DMS53 treated with DMSO at 0.1 percent for 48 hours (cell line): ENCODE data around the gene CNBD2.
"Not testable (repeated sequence)": the region's sequence is repeated elsewhere in the genome, so short reads cannot be mapped to it uniquely, and the experiment has no call there.

ENCODE experiments used
- DNase-seq: peaks from one replicate; lab custom pipeline; 2025; ENCODE audit not compliant: unreplicated experiment; lab: John Stamatoyannopoulos, UW

Gene CNBD2

GRCh38 chr20:35967979-35968640, at the start of gene CNBD2:
TSS of gene CNBD2 (plus strand) at chr20:35968590. CDS start at chr20:35968763, 173 bp downstream.
- no peak for DNase-seq

GRCh38 chr20:35920523-35920922, 47.9 kb upstream of the CNBD2 start:
- DNase-seq = no peak

DNA sequence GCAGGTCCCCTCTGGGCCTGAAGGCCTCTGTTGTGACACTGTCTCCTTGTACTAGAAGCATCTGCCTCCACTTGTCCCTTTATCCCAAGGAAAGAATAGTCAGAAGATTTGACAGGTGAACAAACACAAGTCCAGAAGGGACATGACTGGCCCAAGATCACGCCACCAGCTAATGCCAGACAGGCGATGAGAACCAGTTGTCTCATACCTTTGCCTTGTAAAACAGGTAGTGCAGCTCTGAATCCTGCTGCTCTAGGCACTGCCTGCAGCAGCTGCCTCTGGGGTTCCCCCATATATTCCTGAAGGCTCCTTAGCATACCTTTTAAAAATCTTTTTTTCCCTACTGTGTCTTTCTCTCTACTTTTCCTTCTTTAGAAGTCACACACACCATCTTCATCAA, 39.1 kb upstream of the CNBD2 start:
- no peak for DNase-seq

- no peak for DNase-seq
Measured at GRCh38 chr20:35934050-35934449, 34.3 kb upstream of the CNBD2 start.

GRCh38 chr20:35939264-35939663, 29.1 kb upstream of the CNBD2 start:
- DNase-seq = no peak

DNA sequence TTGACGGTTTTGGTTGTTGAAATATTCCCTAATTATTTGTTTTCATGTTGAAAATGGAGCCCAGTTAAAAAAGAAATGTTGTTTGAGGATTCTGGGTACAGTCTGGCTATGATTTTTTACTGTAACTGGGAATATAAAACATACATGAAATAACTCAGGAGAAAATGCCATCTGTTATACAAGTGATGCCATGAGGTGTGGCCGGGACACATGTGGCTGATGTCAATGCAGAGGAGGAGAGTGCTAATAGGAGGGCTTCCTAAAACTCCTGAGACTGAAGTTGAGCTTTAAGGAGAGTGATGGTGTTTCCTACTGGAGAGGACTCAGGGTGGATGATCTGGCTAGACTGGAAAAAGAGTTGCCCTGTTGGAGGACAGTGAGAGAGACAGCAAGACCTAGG, 26.8 kb upstream of the CNBD2 start:
- no peak for DNase-seq

GRCh38 chr20:35942243-35942642, 26.1 kb upstream of the CNBD2 start:
- no peak for DNase-seq

GRCh38 chr20:35947489-35947888, 20.9 kb upstream of the CNBD2 start:
- DNase-seq = no peak

DNA sequence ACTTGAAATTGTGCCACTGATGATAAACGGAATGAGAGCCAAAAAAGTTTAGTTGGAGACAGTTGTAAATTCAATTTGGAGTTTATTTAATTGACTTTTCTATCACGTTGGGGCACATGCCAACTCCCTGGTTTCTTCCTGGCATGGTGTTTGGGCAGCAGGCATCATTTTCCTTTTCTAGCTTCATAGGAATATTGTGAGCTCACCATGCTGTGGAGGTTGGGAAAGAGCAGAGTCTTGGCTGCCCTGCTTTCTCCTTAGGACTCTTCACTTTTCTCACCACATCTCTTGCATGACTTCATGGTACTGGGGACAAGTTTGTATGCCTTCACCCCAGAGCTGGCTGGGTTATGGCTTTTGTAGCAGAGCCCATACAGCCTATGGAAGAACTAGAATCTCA, 20.5 kb upstream of the CNBD2 start:
- no peak for DNase-seq

DNA sequence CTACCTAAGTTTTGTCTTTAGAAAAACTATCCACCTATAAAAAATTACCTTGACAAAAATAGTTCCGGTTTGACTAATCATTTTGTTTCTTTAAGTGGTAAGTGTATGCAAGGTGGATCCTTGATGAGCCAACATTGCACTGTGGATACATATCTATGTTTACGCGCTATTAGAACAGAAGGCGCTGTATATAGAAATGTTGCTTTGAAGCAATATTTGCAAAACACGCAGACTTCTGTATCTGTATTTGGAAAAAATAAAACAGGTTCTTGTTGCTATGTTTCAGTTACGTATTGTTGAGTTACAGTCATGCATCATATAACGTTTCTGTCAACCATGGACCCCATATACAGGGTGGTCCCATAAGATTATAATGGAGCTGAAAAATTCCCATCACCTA, 18.3 kb upstream of the CNBD2 start:
- DNase-seq = no peak

GRCh38 chr20:35952080-35952479, 16.3 kb upstream of the CNBD2 start:
- DNase-seq = not testable (repeated sequence)

DNA sequence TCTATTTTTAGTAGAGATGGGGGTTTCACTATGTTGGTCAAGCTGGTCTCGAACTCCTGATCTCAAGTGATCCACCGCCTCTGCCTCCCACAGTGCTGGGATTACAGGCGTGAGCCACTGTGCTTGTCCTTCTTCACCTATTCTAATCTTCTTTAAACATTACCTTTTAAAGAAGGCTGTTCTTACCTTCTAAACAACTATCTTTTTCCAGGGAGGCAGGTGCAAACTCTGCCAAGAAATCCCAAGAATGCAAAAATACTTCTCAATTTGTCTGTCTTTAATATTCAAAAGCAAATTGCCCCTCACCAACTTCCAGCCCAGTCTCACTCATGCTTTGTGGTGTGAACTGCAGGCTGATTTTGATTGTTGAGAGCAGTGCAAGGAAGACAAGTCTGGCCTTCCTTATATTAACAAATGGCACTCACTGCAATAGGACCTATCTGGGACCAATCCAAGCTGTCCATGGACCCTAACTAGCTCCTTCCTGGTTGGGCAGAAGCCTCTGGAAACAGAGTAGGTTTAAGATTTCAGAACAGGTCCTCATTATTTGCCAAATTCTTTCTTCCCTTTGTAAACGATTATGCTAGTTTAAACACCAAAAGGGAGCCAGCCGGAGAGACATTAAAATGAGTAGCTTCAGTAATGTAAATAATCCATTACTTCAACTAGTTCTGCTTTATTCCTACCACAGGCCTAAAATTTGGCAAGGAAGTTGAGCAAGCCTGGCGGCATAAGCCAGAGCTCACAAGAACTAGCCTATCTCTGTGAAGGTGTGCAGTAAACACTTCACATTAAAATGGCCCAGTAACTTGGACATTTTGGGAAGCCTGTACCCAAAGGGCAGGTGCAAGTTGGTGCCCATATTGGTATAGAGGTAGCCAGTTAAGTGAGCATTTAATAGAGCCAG, 15.7 kb upstream of the CNBD2 start:
- DNase-seq = peak; percentile 13

- DNase-seq = peak; percentile 21
Measured at GRCh38 chr20:35953387-35954199, 14.8 kb upstream of the CNBD2 start.

DNA sequence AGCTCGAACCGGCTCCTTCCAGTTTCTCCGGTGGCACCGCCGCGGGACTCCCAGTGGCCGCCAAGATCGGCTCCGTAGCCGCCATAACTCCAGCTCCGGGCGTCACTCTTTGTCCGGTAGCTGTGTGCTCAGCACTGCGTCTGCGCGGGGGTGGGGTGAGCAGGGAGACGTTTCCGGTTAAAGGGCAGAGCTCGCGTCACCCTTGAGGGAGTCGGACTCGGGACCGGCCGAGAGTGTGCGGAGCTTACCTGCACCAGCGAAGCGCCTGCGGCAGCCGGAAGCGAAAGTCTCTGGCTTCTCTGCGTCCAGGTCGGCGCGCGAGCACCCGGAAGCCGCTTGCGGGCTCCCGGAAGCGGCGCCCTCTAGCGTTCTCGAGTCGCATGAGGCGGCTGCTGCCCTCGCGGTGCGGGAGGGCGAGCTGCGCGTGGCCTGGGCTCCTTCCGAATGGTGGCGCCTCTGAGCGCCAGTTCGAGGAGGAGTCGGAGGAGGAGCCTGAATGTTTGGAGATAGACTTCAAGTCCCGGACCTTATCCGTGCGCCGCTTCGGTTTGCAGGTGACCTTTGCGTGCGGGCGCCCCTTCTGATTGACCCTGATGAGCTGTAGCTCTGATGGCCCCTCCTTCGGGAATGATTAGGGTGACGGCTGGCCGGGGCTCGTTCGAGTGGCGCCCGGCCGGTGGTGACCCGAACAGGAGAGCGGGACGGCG, 14.0 kb upstream of the CNBD2 start, which contains the start of gene SCAND1:
Gene SCAND1 (minus strand): TSS at position 303 of the 707 bp plus-strand sequence. CDS start 218 bp downstream, at position 85.
- DNase-seq = peak; percentile 94

GRCh38 chr20:35954907-35955251, 13.5 kb upstream of the CNBD2 start:
- DNase-seq = no peak

DNA sequence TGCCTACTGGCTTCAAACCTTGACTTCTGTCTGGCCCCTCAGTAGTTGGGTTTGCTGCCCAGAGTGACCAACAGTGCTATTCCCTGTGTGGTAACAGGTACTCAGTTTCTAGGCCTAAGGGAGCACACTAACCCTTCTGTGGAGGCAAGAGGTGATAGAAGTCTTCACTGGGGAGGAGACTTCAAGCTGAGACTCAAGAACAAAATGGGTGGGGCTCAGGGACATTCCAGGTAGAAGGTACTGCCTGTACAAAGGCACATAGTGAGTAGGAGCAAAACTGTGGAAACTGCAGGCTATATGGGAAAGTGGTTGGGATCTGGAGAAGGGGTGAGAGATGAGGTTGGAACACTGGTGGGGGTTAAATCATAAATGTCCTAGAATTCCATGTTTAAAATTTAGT, 11.8 kb upstream of the CNBD2 start:
- no peak for DNase-seq

- DNase-seq = not testable (repeated sequence)
Measured at GRCh38 chr20:35959291-35959690, 9.1 kb upstream of the CNBD2 start.

- no peak for DNase-seq
Measured at GRCh38 chr20:35963878-35964277, 4.5 kb upstream of the CNBD2 start.

- DNase-seq = no peak
Measured at GRCh38 chr20:35968930-35969329, 540 bp downstream of the CNBD2 start.

DNA sequence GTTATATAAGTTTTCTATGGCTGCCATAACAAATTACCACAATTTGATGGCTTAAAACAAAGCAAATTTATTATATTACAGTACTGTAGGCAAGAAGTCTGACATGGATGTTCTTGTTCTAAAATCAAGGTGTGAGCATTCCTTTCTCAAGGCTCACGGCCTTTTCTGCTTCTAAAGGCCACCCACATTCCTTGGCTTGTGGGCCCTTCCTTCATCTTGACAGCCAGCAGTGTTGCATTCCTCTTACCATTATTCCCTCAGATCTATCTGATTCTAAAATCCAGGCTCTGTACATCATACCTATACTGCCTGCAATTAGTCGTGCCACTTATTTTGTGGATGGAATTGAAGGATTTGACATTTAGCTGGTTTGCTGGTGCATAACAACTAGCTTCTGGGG, 3.6 kb downstream of the CNBD2 start:
- no peak for DNase-seq

DNA sequence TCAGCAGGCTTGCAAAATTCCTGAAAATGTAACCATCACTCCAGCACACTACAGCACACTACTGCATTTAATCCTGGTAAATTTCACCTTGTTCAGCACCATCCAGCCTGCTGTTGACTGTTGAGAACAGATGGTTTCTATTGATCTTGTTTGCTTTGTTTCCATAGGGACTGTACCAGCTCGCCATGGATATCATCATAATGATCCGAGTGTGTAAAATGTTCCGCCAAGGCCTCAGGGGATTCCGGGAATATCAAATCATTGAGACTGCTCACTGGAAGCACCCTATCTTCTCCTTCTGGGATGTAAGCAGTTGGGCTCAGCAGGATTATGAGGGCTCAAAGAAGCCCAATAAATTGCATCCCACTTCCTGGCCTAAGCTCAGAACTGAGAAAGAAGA, 4.1 kb downstream of the CNBD2 start:
- DNase-seq = no peak
